NOMO-1 treated with DMSO at 0.1 percent for 48 hours (cell line): ENCODE results near the gene CTNND2.

Source experiments
- DNase-seq: peaks from one replicate; lab custom pipeline; 2025; ENCODE audit not compliant: unreplicated experiment; lab: John Stamatoyannopoulos, UW

Gene CTNND2

DNA sequence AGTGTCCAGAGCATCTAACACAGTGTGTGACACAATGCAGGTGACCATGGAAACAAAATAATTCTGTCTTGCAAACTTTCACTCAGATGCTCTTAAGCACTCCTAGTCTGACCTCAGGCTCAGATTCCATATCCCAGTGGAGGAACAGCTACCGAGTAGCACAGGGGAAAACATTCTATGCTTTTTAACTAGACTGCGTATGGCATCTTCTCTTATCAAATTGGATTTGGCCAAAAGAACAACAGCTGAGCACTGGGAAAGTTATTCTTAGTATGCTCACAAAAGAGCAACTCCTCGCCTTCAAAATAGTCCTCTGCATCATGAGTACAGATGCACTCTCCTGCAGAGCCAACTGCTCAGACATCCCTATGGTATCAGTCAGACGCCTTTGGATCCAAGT lies 615.0 kb downstream of the CTNND2 start:
- DNase-seq = no peak

DNA sequence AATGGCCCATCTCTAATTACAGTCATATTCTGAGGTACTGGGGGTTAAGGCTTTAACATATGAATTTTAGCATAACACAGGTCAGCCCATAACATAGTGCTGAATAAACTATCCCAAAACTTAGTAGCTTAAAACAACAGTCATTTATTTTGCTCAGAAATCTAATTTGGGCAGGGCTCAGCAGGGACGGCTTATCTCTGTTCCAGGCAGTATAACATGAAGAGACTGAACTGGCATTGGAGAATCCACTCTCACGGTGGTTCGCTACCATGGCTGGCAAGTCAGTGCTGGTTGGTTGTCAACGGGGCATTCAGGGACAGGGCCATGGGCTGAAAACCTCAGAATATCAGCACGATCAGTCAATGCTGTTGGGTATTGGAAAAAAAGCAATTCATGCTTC lies 622.4 kb downstream of the CTNND2 start:
- DNase-seq = no peak

DNA sequence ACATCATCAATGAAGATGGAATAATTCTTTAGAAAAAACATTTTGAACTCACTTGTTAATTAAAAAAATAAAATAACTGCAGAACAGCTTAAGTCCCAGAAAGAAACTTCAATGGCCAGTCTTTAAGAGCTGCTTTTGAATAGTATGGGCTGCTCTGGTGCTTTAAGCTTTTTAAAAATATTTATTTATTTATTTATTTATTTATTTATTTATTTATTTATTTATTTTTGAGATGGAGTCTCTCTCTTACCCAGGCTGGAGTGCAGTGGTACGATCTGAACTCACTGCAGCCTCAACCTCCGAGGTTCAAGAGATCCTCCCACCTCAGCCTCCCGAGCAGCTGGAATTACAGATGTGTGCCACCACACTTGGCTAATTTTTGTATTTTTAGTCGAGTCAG lies 626.9 kb downstream of the CTNND2 start:
- no peak for DNase-seq

DNA sequence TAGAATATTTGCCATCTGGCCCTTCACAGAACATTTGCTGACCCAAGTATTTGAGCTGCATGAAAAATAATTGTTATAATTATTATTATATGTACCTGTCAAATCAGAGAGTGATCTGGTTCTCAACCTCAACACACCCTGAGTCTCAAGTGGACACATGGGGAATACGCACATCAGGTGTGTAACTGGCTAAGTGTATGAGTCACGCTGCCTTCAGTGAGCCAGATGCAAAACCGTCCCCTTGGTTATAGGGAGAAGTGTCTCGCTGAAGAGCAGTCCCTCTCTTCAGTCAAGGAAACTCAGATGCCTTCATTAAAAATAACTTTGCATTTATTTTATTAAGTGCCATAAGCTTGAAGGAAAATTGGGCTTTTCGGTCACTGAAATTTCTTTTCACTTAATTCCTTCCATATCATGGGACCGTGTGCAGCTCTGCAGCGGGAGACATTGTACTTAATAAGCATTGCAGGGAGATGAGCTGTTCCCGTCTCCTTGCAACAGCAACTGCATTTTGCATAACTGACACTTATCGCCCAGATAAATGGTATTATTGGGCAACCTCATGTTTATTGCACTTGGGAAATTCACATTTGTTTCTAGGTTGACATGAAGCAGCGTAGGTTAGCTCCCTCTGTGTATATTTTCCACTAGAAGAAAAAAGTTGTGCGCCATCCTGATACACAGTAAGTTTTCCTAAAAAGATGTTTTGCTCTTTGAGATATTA lies 630.9 kb downstream of the CTNND2 start:
- DNase-seq = peak; percentile 27

DNA sequence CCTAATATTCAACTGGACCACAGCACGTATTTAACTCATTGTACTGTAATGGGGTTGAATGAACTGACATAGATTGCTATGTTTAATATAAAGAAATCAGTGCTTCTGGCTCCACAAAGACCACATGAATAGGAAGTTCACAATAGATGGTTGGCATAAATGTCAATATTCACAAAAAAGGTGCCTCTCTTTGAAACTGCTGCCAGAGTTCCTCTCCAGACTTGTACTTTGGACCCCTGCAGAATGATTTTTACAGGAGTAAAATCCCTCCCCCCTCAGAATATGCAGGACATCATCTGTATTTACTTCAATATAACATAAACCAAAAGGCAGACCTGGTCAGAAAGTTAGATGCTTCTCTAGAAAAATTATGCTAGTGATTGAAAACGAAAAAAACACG lies 634.7 kb downstream of the CTNND2 start:
- no peak for DNase-seq

DNA sequence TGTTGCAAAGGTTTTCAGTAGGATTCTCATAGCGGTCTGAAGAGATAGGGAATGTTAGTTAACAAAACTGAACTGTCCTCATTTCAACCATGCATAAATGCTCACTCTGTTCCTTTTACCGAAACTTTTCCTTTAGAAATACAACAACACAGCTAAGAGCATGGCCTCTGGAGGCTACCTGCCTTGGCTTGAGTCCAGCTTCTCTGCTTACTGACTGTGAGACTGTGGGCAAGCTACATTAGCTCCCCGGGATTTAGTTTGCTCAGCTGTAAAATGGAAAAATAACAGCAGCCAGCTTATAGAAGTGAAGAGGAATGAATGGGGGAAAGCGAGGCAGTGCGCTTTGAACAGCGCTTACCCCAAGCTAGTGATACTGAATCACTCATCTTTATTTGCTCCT lies 635.4 kb downstream of the CTNND2 start:
- DNase-seq = no peak

DNA sequence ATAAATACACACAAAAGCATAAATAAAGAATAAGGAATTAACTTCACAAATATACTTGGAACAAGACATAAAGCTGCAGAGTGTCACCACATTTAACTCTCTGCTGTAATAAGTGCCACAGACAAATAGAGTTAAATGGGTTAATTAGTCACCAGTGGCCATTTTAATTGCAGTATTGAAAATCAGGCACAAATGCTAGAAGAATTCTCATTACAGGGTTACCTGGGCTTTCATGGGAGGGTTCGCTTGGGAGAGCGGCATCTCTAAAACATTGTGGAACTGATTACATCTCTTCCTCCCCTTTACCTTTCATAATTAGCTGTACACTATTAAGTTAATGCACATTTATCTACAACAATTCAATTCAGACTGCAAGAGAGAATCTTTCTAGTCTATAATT lies 637.9 kb downstream of the CTNND2 start:
- no peak for DNase-seq

DNA sequence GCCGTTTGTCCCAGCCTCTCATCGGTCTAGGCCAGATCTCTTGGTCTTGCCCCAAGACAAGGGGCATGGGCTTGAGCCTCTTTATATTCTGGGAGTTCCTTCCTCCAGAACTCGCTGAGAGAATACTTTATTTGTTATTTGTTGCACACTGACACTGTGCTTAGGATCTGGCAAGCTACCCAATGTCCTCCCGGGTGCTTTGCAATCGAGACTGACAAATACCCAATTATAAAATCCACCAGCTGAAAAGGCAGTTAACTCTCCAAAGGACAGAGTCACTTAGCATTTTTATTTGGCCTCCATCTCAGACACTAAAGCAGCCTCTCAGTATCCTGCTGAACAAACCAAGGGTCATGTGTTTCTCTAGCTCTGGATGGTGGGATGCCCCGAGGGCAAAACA lies 643.0 kb downstream of the CTNND2 start:
- DNase-seq = no peak

DNA sequence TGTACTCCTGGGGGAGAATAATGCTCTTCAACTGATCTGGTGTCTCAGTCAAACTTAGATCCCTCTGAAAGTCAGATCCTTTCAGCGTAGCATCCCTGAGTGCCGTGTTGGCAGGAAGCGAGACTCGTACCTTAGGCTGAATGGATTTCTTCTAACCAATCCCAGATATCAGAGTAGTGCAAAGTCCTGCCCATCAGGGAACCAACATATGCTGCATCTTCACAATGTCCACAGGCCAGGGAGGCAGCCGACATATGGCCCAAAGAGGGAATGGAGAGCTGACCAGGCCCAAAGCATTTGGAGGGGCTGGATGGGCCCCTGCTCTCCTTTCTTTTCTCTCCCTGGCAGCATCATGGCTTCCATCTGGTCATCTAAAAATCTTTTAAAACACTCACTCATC lies 646.2 kb downstream of the CTNND2 start:
- DNase-seq = no peak

DNA sequence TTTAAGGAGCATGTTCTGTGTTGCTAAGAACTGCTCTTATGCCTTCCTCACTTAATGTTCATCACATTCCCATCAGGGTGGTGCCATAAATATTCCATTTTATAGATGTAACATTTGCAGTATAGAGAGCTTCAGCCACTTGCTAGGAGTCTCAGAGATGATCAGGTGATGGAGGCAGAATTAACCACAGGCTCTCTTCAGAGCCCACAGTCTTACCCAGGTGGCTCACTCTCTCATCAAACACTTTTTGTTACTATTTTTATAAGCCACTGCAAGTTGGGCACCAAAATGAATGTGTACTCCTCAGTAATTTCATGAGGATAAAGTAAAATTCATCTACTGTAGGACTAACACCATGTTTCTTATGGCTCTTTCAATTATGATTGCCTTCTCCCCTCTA lies 651.7 kb downstream of the CTNND2 start:
- no peak for DNase-seq

DNA sequence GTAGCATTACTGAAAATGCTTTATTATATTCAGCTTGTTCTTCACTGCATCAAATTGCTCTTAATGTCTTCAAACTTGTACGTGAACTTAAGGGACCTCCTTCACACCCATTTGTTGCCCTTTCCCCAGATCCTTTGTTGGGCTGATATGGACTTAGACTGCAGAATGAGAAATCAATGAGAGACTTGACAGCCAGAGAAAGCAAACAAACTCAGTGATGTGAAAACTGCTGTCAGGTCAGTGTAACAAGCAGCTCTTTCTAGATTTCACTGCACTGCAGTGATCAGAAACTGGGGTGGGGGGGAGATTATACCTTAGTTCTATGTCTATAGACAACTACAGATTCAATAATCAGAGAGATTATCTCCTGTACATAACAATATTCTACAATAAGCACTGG lies 652.2 kb downstream of the CTNND2 start:
- no peak for DNase-seq

DNA sequence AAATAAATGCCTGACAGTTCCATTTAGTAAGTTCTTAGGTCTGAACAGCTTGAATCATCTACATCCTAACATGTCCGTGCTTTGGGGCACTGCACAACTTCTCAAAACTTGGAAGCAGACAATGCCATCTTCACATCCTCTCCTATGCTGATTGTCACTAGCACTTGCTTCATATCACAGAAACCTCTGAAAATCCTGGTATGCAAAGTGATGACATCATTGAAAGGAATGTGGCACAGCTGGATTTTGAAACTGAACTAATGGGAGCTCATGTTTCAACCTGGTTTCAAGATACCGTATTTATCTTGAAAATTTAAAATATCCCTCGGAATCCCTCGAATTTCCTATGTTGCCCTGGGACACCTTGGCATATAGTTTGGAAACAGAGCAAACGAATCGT lies 653.0 kb downstream of the CTNND2 start:
- DNase-seq = no peak

DNA sequence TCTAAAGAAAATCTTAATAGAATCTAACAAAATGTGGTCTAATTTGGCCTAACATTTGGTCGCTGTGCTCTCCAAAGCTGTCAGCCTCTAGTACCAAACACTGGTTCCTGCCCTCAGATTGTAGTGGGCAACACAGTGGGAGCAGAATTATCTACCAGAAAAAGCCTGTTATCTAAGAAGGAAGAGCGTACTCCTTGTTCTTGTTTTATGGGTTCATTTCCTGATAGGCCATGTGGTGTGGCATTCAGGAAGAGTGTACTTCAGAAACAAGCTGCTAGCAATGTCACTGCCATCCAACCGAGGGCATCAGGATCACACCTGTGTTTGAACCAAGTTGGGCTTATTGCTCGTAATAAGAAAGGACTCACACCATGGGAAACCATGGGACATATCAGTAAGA lies 655.3 kb downstream of the CTNND2 start:
- no peak for DNase-seq

DNA sequence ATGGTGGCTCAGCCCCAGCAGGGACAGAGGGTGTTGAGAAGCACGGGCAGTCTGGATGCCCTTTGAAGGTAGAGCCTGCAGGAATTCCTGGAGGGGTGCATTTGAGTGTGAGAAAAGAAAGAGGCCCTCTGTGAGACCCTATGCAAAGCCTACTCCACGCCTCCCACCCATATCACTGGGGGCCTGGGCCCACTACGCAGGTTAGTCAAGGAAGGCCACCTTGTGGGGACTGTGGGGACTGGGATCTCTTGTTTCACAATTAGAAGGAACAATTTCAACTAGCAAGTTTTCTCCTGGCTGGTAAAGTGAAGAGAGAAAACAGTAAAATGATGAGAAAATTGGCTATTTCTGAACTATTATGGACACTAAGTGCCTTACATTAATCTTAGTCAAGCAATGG lies 657.0 kb downstream of the CTNND2 start:
- no peak for DNase-seq

DNA sequence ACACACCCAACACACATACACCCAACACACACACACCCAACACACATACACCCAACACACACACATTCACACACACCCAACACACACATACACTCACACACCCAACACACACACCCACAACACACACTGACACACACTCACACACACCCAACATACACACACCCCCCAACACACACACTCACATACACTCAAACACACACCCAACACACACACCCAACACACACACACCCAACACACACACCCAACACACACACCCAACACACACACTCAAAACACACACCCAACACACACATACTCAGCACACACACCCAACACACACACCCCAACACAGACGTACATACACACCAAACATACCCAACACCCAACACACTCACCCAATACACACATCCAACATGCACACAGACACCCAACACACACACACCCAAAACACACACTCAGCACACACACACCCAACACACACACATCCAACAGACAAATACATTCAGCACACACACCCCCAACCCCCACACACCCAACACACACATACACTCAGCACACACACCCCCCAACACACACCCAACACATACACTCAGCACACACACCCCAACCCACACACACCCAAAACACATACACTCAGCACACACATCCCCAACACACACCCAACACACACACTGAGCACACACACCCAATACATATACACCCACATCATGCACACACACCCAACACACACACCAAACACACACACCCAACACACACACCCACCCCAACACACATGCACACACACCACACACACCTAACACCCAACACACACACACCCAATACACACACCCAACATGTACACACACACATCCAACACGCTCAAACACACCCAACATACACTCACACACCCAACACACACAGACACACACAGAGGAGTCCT lies 663.7 kb downstream of the CTNND2 start:
- DNase-seq = no peak

DNA sequence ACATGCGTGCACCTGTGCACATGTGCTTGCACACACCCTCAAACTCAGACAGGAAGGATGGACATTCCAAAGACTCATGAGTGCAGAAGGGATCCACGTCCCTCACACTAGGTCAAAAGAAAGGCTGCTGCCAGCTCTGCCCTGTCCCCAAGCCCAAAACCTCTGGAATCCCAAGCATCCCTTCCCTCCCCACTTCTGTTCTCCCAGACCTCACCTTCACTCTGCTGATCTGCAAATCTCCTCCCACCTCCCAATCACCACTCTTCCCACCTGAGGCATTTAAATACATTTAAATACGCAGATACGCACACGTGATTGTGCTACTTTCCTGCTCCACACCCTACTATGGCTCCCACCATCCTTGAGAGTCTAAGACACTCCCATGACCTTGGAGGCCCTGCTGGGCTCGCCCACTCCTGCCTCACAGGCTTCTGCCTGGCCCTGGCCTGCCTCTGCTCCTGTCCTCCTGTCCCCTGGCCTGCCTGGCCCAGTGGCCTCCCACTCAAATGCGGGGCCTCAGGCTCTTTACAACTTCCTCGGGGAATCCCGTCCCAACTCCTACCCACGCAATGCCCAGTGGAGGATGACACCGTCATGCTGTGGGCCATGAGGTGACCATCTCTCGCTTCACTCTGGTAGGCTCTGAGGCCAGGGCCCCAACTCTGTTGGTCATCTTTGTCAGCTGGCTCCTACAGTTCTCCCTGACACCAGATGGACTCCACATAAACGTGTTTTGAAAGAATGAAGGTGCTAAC lies 664.8 kb downstream of the CTNND2 start:
- no peak for DNase-seq

DNA sequence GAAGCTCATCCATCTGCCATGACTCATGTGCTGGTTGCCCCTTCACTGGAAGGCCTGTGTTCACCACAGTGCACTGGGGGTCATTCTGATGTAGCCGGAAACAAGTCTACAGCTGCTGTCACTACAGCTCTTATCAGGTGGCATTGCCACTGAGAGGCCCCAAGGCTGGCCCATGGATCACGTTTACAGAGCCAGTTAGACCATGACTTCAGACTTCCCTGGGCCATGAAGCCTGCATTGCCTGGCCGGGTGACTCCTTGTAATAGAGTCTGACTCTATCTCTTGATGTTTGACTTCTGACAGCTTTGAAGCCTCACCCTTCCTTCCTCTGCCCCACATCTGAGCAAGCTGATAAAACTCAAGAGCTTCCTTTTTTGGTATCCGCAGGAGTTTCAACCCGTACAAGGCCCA lies 669.7 kb downstream of the CTNND2 start:
- DNase-seq = peak; percentile 65

DNA sequence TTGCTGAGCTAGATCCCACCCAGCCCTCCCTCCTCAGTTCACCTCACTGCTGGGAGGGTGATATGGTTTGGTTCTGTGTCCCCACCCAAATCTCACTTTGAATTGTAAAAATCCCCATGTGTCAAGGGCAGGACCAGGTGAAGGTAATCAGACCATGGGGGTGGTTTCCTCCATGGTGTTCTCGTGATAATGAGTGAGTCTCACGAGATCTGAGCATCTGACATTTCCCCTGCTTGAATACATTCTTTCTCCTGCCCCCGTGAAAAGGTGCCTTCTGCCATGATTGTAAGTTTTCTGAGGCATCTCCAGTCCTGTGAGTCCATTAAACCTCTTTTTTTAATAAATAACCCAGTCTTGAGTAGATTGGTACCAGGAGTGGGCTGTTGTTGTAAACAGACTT lies 673.4 kb downstream of the CTNND2 start:
- no peak for DNase-seq

DNA sequence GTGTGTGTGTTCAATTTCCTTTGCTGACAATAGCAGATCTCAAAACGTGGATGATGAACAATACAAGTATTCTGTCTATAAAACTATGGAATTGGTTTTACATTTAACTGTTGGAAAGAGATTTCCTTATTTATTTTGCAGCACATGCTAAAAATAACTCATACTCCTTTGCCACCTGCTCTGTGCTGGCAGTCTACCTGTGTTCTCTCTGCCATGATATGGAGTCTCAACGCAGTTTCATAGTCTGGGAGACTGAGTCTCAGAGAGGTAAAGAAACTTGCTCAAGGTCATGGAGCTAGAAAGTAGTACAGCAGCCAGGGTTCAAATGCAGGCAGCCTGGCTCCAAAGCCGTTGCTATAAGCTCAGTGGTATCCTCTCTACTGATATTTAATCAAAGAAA lies 677.2 kb downstream of the CTNND2 start:
- DNase-seq = no peak

DNA sequence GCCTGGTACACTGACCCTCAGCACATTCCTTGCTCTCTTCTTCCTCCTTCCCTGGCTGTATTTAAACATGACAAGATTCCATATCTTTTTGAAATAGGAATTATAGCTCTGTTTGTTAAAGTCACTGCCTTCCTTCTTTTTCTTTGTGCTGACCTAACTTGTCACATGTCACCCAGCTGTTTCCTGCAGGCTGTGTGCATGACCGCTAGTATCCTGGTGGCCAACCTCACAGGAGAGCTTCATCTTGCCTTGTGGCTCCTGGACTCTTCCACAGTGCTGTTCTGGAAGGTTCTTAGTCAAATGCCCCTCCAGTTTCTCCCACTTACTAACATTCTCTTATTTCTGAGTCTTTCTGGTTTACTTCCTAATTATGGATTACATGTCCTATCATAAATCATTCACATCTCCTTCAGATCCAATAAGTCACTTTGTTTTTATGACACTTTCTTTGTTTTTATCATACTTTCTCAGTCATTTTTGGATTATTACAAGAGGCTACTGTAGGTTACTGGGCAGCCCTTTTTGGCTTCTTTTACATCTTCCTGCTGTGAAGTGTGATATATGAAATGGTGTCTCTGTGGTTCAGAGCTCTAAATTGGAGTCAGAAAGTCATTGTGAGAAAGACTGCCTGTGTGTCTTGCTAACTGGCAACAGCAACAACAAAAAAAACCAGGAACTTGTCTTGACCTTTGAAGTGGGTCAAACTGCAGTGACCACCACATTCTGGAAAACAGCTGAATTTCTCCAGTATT lies 679.6 kb downstream of the CTNND2 start:
- DNase-seq = no peak

DNA sequence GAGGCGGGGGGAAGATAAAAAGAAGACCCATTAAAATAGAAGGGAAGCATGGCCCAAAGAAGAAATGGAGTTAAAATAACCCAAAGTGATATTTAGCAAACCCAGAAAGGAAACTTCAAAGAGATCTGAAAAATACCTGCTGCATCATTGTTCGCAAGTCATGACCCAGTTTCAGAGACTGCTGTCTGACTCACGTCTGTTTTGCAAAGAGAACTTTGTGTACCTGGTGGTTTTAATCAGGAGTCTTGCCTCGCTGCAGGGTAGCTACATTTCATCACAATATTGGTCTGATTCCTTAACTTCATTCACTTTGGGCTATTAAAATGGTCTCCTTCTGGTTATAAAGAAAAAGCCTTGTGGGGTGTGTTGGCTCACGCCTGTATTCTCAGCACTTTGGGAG lies 682.1 kb downstream of the CTNND2 start:
- no peak for DNase-seq
